ENCODE measurements around the gene LACC1.

LACC1 gene

DNA sequence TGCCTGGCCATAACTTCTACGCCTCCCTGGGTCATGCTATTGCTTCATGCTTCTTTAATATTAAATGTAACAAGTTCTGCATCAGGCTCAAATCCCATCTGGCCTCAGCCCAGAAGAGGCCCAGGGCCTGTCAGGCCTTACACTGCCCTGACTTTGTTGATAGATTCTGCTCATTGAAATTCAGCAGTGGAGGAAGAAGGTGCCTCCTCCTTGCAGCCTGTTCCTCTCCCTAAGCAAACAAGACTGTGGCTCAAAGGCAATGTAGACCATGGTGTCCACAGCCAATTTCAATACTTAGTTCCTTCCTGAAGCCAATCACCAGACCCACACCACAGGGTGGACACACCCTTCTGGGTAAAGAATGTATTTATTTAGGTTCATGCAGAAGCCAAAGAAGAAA, 59.4 kb downstream of the LACC1 start:
- in situ Hi-C loops (cut with HindIII; ENCODE audit: low sequenced_read_pairs) = no loop called here

DNA sequence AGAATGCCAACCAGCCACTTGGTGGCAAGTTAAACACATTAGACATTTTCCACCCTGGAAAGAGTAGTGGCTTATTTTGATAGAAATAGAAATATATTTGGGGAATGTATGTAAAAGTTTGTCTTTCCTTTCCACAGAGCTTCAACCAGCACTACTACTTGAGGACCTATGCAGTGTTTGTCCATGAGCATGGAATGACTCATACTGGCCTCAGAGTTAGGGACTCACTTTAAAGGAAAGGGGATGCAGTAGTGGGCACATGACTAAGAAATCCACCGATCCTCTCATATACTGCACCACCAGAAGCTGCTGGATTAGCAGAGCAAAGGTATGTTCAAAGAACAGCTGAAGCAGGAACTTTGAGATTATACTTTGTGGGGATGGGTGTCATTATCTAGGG, 62.6 kb downstream of the LACC1 start:
- in situ Hi-C loops (cut with HindIII; ENCODE audit: low sequenced_read_pairs) = no loop called here
